Kidney (tissue), 14 donors: ENCODE measurements around the gene SLC50A1. TPM values are rescaled to one million over a fixed set of nuclear protein-coding genes. Genes with fewer than 3 reads are reported as not detected.

Experiments used
- DNase-seq, 5 donors: peaks; one replicate each; pipeline ENCODE4 v3.0.0-alpha.2; 2013 to 2020
- FAIRE-seq: peaks from 2 replicates; lab custom pipeline; 2012; peaks lifted over from hg19 to GRCh38; lab: Jason Lieb, UNC
- H3K27ac ChIP-seq, 2 donors: one replicate each; pipeline ENCODE4 v1.7.0; 2013; ENCODE audit warnings: low read depth in 2 of 2, low read length in 2 of 2, inconsistent platforms in 1 of 2
- H3K27me3 ChIP-seq: one replicate; pipeline ENCODE4 v1.7.1; 2013; ENCODE audit warnings: low read length, inconsistent platforms; ENCODE audit not compliant: control insufficient read depth, insufficient read depth
- H3K36me3 ChIP-seq, 3 donors: one replicate each; pipeline versions ENCODE4 v1.7.0 to v1.7.1; 2013; ENCODE audit warnings: low read length in 3 of 3, control low read depth in 1 of 3, inconsistent platforms in 1 of 3; ENCODE audit not compliant: insufficient read depth in 3 of 3, control insufficient read depth in 2 of 3
- H3K4me1 ChIP-seq, 3 donors: one replicate each; pipeline versions ENCODE4 v1.7.0 to v1.7.1; 2013; ENCODE audit warnings: low read length in 3 of 3, inconsistent platforms in 1 of 3, low read depth in 1 of 3; ENCODE audit not compliant: control insufficient read depth in 2 of 3, insufficient read depth in 2 of 3
- H3K4me3 ChIP-seq, 3 donors: one replicate each; pipeline versions ENCODE4 v1.7.0 to v1.8.1; 2013; ENCODE audit warnings: low read length in 3 of 3, control low read depth in 1 of 3, inconsistent platforms in 1 of 3
- H3K9ac ChIP-seq, 3 donors: one replicate each; pipeline versions ENCODE4 v1.7.0 to v1.7.1; 2013; ENCODE audit warnings: low read length in 3 of 3, control low read depth in 1 of 3, inconsistent platforms in 1 of 3
- H3K9me3 ChIP-seq, 3 donors: one replicate each; pipeline versions ENCODE4 v1.7.0 to v1.7.1; 2013; ENCODE audit warnings: low read length in 3 of 3, control low read depth in 1 of 3, inconsistent platforms in 1 of 3; ENCODE audit not compliant: control insufficient read depth in 2 of 3, insufficient read depth in 1 of 3
- CTCF ChIP-seq: IDR thresholded peaks from 3 replicates; pipeline ENCODE4 v1.5.1; 2012; ENCODE audit warnings: mild to moderate bottlenecking, moderate library complexity, borderline replicate concordance; ENCODE audit not compliant: insufficient read depth; ENCODE audit errors: extremely low read depth
- intact Hi-C: fragments of 100-400 bp; cut with DNase I; formaldehyde crosslinking; loops from one replicate; pipeline ENCODE4 v1.11.1; 2022
- polyA plus RNA-seq: library from polyadenylated mRNA; stranded (reverse); fragments of 350-450 nt; fragmentation: Illumina TruSeq; extraction: RNeasy Lipid Tissue Mini Kit (QIAGEN cat#74804); gene quantifications from one replicate; pipeline ENCODE4 v1.2.3, GENCODE V29; 2014; ENCODE audit warnings: low read depth, low replicate concordance; ENCODE audit not compliant: insufficient read depth
- total RNA-seq: library from RNA; stranded (reverse); fragmentation: NEBNext Ultra II Directional; extraction: Animal tissue kit (Norgen Biotek cat#: 25700); gene quantifications from one replicate; pipeline ENCODE4 v1.2.1, GENCODE V29; 2021
- donor health status: control.
- donor health status: control.
- donor health status: control.
- donor health status: control.
- donor health status: control.
- donor health status: DM: yes; HTN: yes; CAD: no.
- donor health status: Normal renal cell carcinoma (clear cell type).

The SLC50A1 gene
- total and polyA plus RNA-seq, 2 donors from 2014 or later, result 34.8 to 61.8 TPM

GRCh38 chr1:155174324-155175280, 39.0 kb downstream of the SLC50A1 start:
- peak overlapping the region in 1 of 3 donors; percentile 33 for H3K4me3 ChIP-seq
- no peaks in the 10 kb centered on the region for H3K27me3 ChIP-seq
- DNase-seq (peak; percentile 45 to 90 (median 61)), FAIRE-seq (no peak)
- peak overlapping the region in 1 of 3 donors; percentile 15 for H3K9ac ChIP-seq
- intact Hi-C loops, result loop anchor here (10.0 kb wide), 1 partner anchor 50 kb away; no protein-coding TSS in a partner anchor
- peaks cover 0 to 19% (median 10%) of the 10 kb centered on the region in 3 donors for H3K4me1 ChIP-seq
- peaks cover 0 to 5% (median 2%) of the 10 kb centered on the region in 3 donors for H3K36me3 ChIP-seq
- H3K27ac ChIP-seq, result no peak overlapping the region
- H3K9me3 ChIP-seq, result no peaks in the 10 kb centered on the region
- no peak for TF ChIP-seq CTCF

GRCh38 chr1:155175281-155175926, 39.8 kb downstream of the SLC50A1 start:
- intact Hi-C loops, result loop anchor here (10.0 kb wide), 1 partner anchor 49 kb away; no protein-coding TSS in a partner anchor
- no peak for TF ChIP-seq CTCF
- peaks cover 0 to 19% (median 10%) of the 10 kb centered on the region in 3 donors for H3K4me1 ChIP-seq
- no peak overlapping the region for H3K27ac ChIP-seq
- H3K36me3 ChIP-seq, result peaks cover 0 to under 1% (median 0%) of the 10 kb centered on the region in 3 donors
- H3K9ac ChIP-seq, result no peak overlapping the region
- no peak overlapping the region for H3K4me3 ChIP-seq
- DNase-seq (peak in 2 of 5 donors; percentile 57 to 83), FAIRE-seq (no peak)
- H3K9me3 ChIP-seq, result no peaks in the 10 kb centered on the region
- no peaks in the 10 kb centered on the region for H3K27me3 ChIP-seq

GRCh38 chr1:155175927-155176371, 40.3 kb downstream of the SLC50A1 start:
- Histone ChIP-seq H3K27ac (no peak overlapping the region), H3K4me3 (no peak overlapping the region), H3K9ac (no peak overlapping the region), H3K27me3 (no peaks in the 10 kb centered on the region), H3K36me3 (no peaks in the 10 kb centered on the region), H3K4me1 (peaks cover 0 to 19% (median 10%) of the 10 kb centered on the region in 3 donors), H3K9me3 (no peaks in the 10 kb centered on the region)
- DNase-seq (peak in 2 of 5 donors; percentile 62 to 80), FAIRE-seq (no peak)
- TF ChIP-seq CTCF, result peak; percentile 7
- intact Hi-C loops, result loop anchor here (10.0 kb wide), 1 partner anchor 49 kb away; no protein-coding TSS in a partner anchor
